Progenitor cell of endocrine pancreas (in vitro differentiated cells): ENCODE measurements around the gene HSFX2. TPM values are rescaled to one million over a fixed set of nuclear protein-coding genes. Genes with fewer than 3 reads are reported as not detected.
"Not testable (repeated sequence)": the region's sequence is repeated elsewhere in the genome, so short reads cannot be mapped to it uniquely, and the experiment has no call there.

ENCODE experiments used
- DNase-seq: peaks from one replicate; pipeline ENCODE4 v3.0.0; 2021; ENCODE audit warnings: low spot score; ENCODE audit not compliant: unreplicated experiment
- H3K27ac Mint-ChIP-seq: 2 replicates; pipeline ENCODE4 v1.8.0; 2021; ENCODE audit warnings: mild to moderate bottlenecking, moderate library complexity, mixed read lengths
- H3K27me3 Mint-ChIP-seq: 2 replicates; pipeline ENCODE4 v1.8.0; 2021; ENCODE audit warnings: mixed read lengths
- H3K36me3 Mint-ChIP-seq: 2 replicates; pipeline ENCODE4 v1.8.0; 2022; ENCODE audit warnings: mixed read lengths; ENCODE audit not compliant: insufficient read depth
- H3K4me1 Mint-ChIP-seq: 2 replicates; pipeline ENCODE4 v1.8.0; 2021; ENCODE audit warnings: low read depth, mixed read lengths
- H3K4me3 Mint-ChIP-seq: 2 replicates; pipeline ENCODE4 v1.8.0; 2021; ENCODE audit warnings: low read depth, mild to moderate bottlenecking, moderate library complexity, mixed read lengths
- H3K9me3 Mint-ChIP-seq: 2 replicates; pipeline ENCODE4 v1.8.0; 2021; ENCODE audit warnings: low read depth, mixed read lengths
- CTCF ChIP-seq: fragments of 200-600 bp; sonication (generic); IDR thresholded peaks from one replicate; pipeline ENCODE4 v1.5.0; 2021; ENCODE audit warnings: antibody characterized with exemption, mild to moderate bottlenecking; ENCODE audit not compliant: unreplicated experiment
- long read RNA-seq: library from polyadenylated mRNA; unstranded; transcript quantifications from one replicate; pipeline ENCODE4 v2.0.0, GENCODE V29; 2020
- total RNA-seq: library from RNA; stranded (reverse); gene quantifications from 2 replicates; pipeline ENCODE4 v1.2.1, GENCODE V29; 2021

HSFX2 gene
- total RNA-seq: 0.36 TPM in 1 of 2 replicates, not detected in the other
- long read RNA-seq: 0 reads

GRCh38 chrX:149595214-149595613 is at the start of gene HSFX2:
Gene HSFX2, minus strand, starts transcription at chrX:149595314. Its CDS starts 614 bp downstream, at chrX:149594700.
- H3K27me3 Mint-ChIP-seq, H3K27ac Mint-ChIP-seq, H3K4me1 Mint-ChIP-seq, H3K4me3 Mint-ChIP-seq, H3K36me3 Mint-ChIP-seq, DNase-seq, H3K9me3 Mint-ChIP-seq: not testable (repeated sequence)

GRCh38 chrX:149643496-149643895 is 48.4 kb upstream of the HSFX2 start:
- no peaks in the 10 kb centered on the region for H3K4me1 Mint-ChIP-seq

GRCh38 chrX:149641835-149642234 is 46.7 kb upstream of the HSFX2 start:
- Mint-ChIP-seq H3K36me3 (no peaks in the 10 kb centered on the region), H3K27ac (no peak overlapping the region), H3K9me3 (peaks cover 14% of the 10 kb centered on the region), H3K27me3 (peaks cover 13% of the 10 kb centered on the region), H3K4me3 (no peak overlapping the region), H3K4me1 (no peaks in the 10 kb centered on the region)
- TF ChIP-seq CTCF: no peak
- no peak for DNase-seq

More at GRCh38 chrX:149643496-149643895, 48.4 kb upstream of the HSFX2 start:
- DNase-seq: no peak
- no peak for TF ChIP-seq CTCF
- Mint-ChIP-seq H3K36me3 (no peaks in the 10 kb centered on the region), H3K4me3 (no peak overlapping the region), H3K9me3 (peaks cover 9% of the 10 kb centered on the region), H3K27ac (no peak overlapping the region), H3K27me3 (peaks cover 13% of the 10 kb centered on the region)

- H3K36me3 Mint-ChIP-seq: no peaks in the 10 kb centered on the region
- no peaks in the 10 kb centered on the region for H3K4me1 Mint-ChIP-seq
- no peak overlapping the region for H3K27ac Mint-ChIP-seq
- no peak overlapping the region for H3K4me3 Mint-ChIP-seq
- no peak for TF ChIP-seq CTCF
- peaks cover 14% of the 10 kb centered on the region for H3K9me3 Mint-ChIP-seq
- no peak for DNase-seq
- H3K27me3 Mint-ChIP-seq: peaks cover 12% of the 10 kb centered on the region
Observed at GRCh38 chrX:149641432-149641831, 46.3 kb upstream of the HSFX2 start.

- no peaks in the 10 kb centered on the region for H3K4me1 Mint-ChIP-seq
- no peak overlapping the region for H3K4me3 Mint-ChIP-seq
- peaks cover 21% of the 10 kb centered on the region for H3K9me3 Mint-ChIP-seq
- no peak for DNase-seq
- TF ChIP-seq CTCF: no peak
- no peak overlapping the region for H3K27ac Mint-ChIP-seq
- H3K27me3 Mint-ChIP-seq: peaks cover 10% of the 10 kb centered on the region
- H3K36me3 Mint-ChIP-seq: no peaks in the 10 kb centered on the region
Observed at GRCh38 chrX:149639568-149639967, 44.5 kb upstream of the HSFX2 start.

- Mint-ChIP-seq H3K27ac (no peak overlapping the region), H3K9me3 (peaks cover 21% of the 10 kb centered on the region), H3K27me3 (peaks cover 14% of the 10 kb centered on the region), H3K4me3 (no peak overlapping the region), H3K4me1 (no peaks in the 10 kb centered on the region), H3K36me3 (no peaks in the 10 kb centered on the region)
- no peak for DNase-seq
- TF ChIP-seq CTCF: no peak
Observed at GRCh38 chrX:149638860-149639259, 43.7 kb upstream of the HSFX2 start.
